ENCODE data around the gene AQP1.

The AQP1 gene

GRCh38 chr7:30927559-30927958 is 15.9 kb downstream of the AQP1 start:
- Histone ChIP-seq H3K9me3 (no peaks in the 10 kb centered on the region), H3K27me3 (no peaks in the 10 kb centered on the region), H3K4me1 (peaks cover 11% of the 10 kb centered on the region), H3K4me3 (ENCODE audit: low read depth, low read length) (no peak overlapping the region), H3K36me3 (no peaks in the 10 kb centered on the region)
- TF ChIP-seq, protein P1, sequence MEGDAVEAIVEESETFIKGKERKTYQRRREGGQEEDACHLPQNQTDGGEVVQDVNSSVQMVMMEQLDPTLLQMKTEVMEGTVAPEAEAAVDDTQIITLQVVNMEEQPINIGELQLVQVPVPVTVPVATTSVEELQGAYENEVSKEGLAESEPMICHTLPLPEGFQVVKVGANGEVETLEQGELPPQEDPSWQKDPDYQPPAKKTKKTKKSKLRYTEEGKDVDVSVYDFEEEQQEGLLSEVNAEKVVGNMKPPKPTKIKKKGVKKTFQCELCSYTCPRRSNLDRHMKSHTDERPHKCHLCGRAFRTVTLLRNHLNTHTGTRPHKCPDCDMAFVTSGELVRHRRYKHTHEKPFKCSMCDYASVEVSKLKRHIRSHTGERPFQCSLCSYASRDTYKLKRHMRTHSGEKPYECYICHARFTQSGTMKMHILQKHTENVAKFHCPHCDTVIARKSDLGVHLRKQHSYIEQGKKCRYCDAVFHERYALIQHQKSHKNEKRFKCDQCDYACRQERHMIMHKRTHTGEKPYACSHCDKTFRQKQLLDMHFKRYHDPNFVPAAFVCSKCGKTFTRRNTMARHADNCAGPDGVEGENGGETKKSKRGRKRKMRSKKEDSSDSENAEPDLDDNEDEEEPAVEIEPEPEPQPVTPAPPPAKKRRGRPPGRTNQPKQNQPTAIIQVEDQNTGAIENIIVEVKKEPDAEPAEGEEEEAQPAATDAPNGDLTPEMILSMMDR (IDR thresholded peaks at IDR 0.05; ENCODE audit: low read depth, low read length): no peak
- no peak for DNase-seq

DNA sequence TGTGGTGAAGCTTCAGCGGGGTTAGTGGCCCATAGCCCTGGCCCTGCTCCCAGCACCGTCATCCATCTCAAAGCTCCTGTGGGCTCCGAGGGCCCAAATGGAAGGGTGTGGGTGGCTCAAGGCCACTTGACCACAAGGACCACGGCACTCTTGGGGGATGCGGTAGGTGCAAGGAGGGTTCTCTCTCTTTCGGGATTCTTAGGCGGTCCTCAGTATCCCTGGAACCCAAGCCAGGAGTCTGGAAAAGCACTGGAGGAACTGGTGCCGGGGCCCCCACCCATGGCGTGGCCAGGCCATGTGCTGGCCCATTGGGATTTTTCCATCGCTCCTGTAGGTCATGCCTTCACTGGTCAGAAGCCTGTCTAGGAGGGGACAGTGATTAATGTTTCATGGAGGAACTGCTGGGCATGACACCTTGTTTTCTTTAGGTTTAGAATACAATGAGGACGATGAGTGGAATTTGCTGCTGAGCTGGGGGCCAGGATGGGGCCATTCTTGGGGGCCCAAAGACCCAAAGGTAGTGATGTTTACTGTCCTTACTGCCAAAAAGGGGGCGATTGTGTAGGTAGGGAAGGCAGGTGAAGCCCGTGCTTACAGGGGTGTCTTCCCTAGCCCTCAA is 16.7 kb downstream of the AQP1 start:
- TF ChIP-seq, protein P1 (IDR thresholded peaks at IDR 0.05; ENCODE audit: low read depth, low read length): no peak
- H3K36me3 ChIP-seq: no peaks in the 10 kb centered on the region
- no peaks in the 10 kb centered on the region for H3K9me3 ChIP-seq
- H3K27me3 ChIP-seq: no peaks in the 10 kb centered on the region
- peaks cover 11% of the 10 kb centered on the region for H3K4me1 ChIP-seq
- no peak for DNase-seq
- no peak overlapping the region for H3K4me3 ChIP-seq (ENCODE audit: low read depth, low read length)

DNA sequence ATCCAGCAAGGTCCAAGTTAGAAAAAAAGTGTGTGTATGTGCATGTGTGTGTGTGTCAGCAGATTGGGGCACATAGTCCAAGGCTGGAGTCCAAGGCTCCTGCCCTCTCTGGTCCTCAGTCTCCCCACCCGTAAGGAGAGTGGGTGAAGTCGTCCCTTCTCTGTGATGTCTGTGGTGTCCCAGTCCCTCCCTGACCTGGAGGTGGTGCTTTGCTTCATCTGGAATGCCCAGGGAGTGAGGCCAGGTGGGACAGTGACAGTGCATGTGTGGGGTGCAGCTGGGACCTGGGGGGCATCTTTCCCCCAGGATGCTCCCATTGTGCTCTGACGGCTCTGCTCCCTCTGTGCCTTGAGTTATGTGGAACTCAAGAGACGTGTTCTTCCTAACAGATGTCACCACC is 18.0 kb downstream of the AQP1 start:
- peaks cover 11% of the 10 kb centered on the region for H3K4me1 ChIP-seq
- DNase-seq: no peak
- H3K9me3 ChIP-seq: no peaks in the 10 kb centered on the region
- H3K36me3 ChIP-seq: no peaks in the 10 kb centered on the region
- no peak overlapping the region for H3K4me3 ChIP-seq (ENCODE audit: low read depth, low read length)
- H3K27me3 ChIP-seq: no peaks in the 10 kb centered on the region
- TF ChIP-seq, protein P1 (IDR thresholded peaks at IDR 0.05; ENCODE audit: low read depth, low read length): no peak

DNA sequence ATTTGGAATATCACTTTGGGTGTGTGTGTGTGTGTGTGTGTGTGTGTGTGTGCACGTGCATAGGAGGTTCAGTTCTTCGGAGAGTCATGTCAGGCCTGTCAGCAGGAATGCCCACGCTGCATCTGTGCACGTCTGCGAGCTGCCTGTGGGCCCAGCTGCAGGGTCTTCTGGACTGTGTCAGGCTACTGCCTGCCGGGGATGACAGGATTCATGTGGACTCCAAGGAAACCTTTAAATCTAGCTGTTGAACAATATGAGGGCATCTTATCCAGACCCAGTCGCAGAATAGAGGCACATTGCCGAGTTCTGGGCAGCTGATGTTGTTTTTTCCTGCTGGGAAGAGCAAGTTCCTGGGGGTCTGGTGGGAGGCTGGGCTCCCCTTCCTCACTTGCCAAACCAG is 19.0 kb downstream of the AQP1 start:
- no peak overlapping the region for H3K4me3 ChIP-seq (ENCODE audit: low read depth, low read length)
- H3K27me3 ChIP-seq: no peaks in the 10 kb centered on the region
- H3K9me3 ChIP-seq: no peaks in the 10 kb centered on the region
- no peaks in the 10 kb centered on the region for H3K36me3 ChIP-seq
- peaks cover 11% of the 10 kb centered on the region for H3K4me1 ChIP-seq
- TF ChIP-seq, protein P1 (IDR thresholded peaks at IDR 0.05; ENCODE audit: low read depth, low read length): no peak
- DNase-seq: peak; percentile 77

- Histone ChIP-seq H3K4me1 (peaks cover 4% of the 10 kb centered on the region), H3K27me3 (no peaks in the 10 kb centered on the region), H3K9me3 (no peaks in the 10 kb centered on the region), H3K4me3 (ENCODE audit: low read depth, low read length) (no peak overlapping the region), H3K36me3 (no peaks in the 10 kb centered on the region)
- TF ChIP-seq, protein P1 (IDR thresholded peaks at IDR 0.05; ENCODE audit: low read depth, low read length): no peak
- no peak for DNase-seq
Observed at GRCh38 chr7:30931161-30931928, 19.7 kb downstream of the AQP1 start.

DNA sequence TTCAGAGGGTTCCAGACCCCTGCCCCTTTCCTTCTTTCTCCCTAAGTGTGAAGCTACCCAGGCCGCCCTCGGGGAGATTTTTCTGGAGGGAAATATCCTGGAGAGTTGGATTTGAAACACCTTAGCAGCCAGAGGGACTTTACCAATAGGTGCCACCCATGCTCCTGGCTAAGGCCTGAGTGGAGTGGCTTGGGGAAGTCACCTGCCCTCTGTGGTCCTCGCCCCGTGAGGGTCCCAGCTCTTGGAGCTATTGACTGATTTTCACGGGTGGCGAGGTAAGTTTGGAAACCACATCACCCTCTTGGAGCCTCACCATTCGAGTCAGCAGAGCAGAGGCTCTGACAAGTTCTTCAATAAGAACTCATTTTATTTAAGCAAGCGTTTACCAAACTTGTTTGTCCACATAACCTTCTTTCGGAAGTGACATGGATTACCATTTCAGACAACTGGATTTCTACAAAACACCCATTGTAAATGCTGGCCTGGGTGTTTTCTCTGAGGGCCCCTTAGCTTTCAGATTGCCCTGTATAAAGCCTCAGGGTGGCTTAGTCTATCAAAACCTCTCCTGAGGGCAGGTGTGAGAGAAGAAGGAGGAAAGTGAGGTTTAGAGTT is 20.4 kb downstream of the AQP1 start:
- H3K9me3 ChIP-seq: no peaks in the 10 kb centered on the region
- no peaks in the 10 kb centered on the region; the same call in none of the 2 replicates for H3K4me1 ChIP-seq
- DNase-seq: no peak
- TF ChIP-seq, protein P1 (IDR thresholded peaks at IDR 0.05; ENCODE audit: low read depth, low read length): no peak
- H3K27me3 ChIP-seq: no peaks in the 10 kb centered on the region
- no peaks in the 10 kb centered on the region for H3K36me3 ChIP-seq
- no peak overlapping the region for H3K4me3 ChIP-seq (ENCODE audit: low read depth, low read length)
